Endometrium (tissue), 2 donors: Measurements from ENCODE around the gene CAMKV.
"Not testable (repeated sequence)": the region's sequence is repeated elsewhere in the genome, so short reads cannot be mapped to it uniquely, and the experiment has no call there.

Experiments used
- FAIRE-seq: peaks from 2 replicates; lab custom pipeline; 2012; peaks lifted over from hg19 to GRCh38; lab: Jason Lieb, UNC
- donor health status: control.
- donor health status: control.

Gene CAMKV, protein sequence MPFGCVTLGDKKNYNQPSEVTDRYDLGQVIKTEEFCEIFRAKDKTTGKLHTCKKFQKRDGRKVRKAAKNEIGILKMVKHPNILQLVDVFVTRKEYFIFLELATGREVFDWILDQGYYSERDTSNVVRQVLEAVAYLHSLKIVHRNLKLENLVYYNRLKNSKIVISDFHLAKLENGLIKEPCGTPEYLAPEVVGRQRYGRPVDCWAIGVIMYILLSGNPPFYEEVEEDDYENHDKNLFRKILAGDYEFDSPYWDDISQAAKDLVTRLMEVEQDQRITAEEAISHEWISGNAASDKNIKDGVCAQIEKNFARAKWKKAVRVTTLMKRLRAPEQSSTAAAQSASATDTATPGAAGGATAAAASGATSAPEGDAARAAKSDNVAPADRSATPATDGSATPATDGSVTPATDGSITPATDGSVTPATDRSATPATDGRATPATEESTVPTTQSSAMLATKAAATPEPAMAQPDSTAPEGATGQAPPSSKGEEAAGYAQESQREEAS

DNA sequence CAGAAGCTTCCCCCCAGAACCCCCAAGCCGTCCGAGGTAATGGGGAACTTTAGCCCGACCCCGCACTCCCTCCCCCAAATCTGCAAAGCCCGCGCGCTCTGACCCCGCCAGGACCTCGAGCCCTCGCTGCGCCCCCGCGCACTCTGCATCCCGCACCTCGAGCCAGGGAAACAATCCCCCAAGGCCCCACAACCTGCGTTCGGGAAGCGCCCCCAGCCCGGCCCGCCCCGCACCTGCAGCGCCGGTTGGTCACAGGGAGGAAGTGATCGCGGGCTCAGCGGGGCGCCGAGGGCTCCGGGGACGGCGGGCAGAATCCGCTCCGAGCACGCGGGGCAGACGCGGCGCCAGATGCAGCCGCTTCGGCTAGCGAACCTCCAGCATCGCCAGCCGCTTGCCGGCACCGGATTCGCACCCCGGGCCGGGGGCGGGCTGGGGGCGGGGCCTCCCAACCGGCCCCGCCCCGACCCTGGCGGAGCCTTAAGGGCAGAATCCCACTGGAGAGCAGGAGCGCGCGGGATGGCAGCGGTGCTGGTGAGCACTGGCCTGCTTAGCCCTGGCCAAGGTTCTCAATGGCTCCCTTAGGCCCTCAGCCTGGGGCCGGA, at the start of gene CAMKV:
CAMKV (minus strand) TSS at position 382 of the 602 bp plus-strand sequence. CDS start 7,518 bp downstream, outside the sequence.
- no peak for FAIRE-seq

DNA sequence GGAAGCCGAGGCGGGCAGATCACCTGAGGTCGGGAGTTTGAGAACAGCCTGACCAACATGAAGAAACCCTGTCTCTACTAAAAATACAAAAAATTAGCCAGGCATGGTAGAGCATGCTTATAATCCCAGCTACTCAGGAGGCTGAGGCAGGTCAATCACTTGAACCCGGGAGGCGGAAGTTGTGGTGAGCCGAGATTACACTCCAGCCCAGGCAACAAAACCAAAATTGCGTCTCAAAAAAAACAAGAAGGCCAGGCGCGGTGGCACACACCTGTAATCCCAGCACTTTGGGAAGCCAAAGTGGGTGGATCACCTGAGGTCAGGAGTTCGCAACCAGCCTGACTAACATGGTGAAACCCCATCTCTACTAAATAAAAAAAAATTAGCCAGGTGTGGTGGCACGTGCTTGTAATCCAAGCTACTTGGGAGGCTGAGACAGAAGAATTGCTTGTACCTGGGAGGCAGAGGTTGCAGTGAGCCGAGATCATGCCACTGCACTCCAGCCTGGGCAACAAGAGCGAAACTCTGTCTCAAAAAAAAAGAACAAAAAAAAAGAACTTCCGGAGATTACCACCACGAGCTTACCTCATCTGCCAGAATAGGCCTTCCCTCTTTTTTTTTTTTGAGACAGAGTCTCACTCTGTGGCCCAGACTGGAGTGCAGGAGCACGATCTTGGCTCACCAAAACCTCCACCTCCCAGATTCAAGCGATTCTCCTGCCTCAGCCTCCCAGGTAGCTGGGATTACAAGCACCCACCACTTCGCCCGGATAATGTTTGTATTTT, 48.3 kb upstream of the CAMKV start:
- FAIRE-seq = not testable (repeated sequence)

GRCh38 chr3:49916686-49917085, 47.0 kb upstream of the CAMKV start:
- no peak for FAIRE-seq

GRCh38 chr3:49914906-49915305, 45.2 kb upstream of the CAMKV start:
- FAIRE-seq = no peak

- no peak for FAIRE-seq
Observed at GRCh38 chr3:49912881-49913281, 43.2 kb upstream of the CAMKV start.

- no peak for FAIRE-seq
Observed at GRCh38 chr3:49911611-49912010, 41.9 kb upstream of the CAMKV start.

DNA sequence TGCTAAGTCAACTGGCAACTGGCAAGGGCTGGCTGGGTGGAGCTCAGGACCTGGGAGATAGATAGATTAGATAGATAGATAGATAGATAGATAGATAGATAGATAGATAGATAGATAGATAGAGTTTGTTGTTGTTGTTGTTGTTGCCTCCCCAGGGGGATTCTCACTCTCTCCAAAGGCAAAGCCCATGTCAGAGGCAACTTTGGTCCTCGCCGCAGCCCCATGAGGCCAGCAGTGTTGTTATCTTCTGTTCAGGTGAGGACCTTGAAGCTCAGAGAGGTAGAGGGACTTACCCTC, 41.4 kb upstream of the CAMKV start:
- no peak for FAIRE-seq

DNA sequence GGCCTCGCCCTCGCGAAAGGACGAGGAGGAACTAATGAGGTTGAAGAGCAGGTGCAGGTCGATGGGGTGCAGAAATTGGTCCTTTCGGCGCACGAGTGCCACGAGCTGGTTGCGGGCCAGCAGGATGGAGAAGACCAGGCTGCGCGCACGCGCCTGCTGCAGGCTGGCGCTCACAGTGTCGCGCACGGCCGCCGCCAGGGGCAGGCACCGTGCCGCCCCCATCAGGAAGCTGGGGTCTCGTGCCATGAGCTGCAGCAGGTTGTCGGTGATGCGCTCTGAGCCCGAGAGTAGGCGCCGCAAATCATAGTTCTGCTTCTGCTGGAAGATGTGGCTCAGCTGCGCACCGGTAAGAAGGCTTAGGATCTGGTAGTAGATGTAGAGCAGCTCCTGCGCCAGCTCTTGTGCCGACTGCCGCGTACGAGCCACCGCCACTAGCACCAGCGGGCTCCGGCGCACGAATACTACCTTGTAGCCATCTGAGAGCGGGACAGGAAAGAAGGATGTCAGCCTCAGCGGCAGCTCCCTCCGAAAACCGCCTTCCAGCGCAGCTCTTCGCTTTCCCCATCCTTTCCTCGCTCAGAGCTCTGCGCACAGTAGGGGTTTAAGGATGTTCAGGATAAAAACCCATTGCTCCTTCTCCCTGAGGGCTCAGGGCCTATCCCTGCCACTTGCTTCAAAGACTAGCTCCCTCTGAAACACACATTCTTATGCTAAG, 40.9 kb upstream of the CAMKV start:
- no peak for FAIRE-seq

- no peak for FAIRE-seq
Observed at GRCh38 chr3:49908373-49909199, 38.9 kb upstream of the CAMKV start.

- FAIRE-seq = no peak
Observed at GRCh38 chr3:49906073-49906743, 36.5 kb upstream of the CAMKV start.

- not testable (repeated sequence) for FAIRE-seq
Observed at GRCh38 chr3:49904448-49904847, 34.7 kb upstream of the CAMKV start.

DNA sequence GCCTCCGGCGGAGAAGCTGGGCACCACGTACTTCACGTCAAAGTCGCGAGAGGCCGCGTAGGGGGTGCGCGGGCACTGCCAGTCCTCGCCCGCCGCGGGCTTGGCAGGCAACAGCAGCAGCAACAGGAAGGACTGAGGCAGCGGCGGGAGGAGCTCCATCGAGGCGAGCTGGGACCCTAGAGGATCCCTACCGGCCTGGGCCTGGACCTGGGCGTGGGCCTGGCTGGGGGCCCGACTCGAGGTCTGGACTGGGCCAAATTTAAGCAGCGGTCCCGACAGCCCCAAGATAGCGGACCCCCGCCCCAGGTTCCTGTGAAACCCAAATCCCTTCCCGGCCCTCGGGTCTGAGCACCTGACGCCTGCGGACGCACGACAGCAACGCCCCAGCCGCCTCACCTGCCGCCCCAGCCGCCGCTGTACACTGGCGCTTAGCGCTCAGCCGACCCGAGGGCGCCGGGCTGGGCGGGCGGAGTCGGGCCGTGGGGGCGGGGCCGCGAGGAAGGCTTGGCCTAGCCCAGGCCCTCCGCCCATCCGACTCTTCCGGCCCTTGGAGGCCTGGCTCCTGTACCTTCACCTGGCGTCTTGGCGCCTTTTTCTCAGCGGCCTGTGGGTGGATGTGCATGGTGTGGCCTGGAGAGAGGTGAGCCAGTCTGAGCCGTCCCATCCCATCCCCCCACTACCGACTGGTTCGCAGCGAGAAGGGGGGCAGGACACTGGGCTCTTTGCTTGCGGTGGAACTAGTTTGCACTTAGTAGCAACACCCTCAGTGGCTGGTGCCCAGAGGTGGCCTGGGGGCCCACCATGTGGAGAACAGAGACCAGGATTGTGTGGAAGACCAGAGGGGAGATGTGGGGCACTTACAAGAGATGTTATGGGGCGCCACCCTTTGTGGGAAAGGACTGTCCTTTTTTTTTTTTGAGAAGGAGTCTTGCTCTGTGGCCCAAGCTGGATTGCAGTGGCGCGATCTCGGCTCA, 34.0 kb upstream of the CAMKV start, which contains the start of gene MST1R:
MST1R (minus strand) TSS at position 423 of the 974 bp plus-strand sequence; CDS start at position 159, 264 bp downstream.
- FAIRE-seq = no peak

GRCh38 chr3:49902511-49903345, 33.0 kb upstream of the CAMKV start:
- FAIRE-seq = no peak

DNA sequence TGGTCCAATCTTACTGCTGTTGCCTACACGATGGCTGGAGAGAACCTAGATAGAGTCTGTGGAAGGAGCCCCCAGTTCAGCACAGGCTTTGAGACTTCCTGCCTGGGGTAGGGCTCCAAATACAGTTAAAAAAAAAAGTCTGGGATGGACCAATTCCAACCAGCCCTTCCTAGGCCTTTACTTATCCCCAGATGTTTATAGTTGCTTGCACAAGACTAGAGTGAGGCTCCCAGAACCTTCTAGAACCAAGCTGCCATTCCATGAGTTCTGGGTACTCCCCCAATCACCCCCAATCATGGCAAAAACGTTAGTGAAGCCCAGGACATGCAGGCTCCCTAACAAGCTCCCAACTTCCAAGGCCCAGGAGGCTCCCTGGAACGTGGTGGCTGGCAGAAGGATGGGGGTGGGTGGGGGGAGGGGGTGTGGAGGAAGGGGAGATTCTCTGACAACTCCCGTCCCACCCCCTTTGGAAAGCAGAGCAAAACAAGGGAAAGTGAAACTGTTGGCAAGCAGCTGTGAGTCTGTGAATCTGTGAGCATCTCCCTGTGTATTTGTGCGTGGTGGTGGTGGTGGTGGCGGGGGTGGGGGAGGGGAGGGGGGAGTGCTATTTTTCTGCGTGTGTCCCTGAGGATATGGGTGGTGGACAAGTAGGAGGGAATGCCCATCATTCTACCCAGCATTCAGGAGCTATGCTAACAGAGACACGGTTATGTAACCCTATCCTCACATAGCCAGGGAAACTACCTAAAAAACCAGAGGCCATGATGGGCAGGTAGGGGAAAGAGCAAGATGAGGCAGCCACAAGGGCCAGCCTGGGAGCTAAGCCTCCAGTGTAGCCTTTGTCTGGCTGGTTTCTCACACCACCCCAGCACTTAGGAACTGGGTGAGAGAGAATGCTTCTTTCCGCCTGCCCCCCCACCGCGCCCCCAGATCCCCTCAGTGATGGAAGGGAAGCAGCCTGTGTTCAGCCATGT, 31.9 kb upstream of the CAMKV start:
- no peak for FAIRE-seq

DNA sequence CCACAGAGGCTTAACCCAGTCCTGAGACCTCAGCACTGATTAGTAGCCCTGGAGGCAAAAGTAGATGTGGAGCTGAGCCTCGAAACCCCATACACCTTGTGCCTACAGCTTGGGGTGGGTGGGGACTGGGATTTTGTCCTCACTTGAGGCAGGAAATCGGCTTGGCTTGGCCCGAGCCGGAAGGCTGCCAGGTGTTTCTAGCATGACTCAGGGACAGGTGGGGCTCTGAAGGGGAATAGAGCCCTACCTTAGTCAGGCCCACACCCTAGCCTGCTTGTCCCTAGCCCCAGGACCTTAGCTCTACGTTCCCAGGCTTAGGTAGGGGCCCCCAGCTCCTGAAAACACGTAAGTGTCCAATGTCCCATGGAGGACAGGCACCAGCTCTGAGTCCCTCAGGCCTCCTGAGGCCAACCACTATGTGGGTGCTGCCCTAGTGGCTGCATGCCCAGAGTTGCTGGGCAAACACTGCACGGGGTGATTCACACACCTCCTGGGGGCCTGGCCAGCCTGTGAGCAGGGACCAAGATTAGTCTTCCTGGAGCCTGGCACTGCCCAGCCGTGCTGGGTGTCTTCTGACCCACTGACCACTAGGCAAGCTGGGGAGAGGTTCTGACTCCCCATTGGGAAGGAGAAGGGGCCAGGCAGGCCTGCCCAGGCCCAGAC, 30.9 kb upstream of the CAMKV start:
- no peak for FAIRE-seq

- no peak for FAIRE-seq
Observed at GRCh38 chr3:49899815-49900214, 30.1 kb upstream of the CAMKV start.

DNA sequence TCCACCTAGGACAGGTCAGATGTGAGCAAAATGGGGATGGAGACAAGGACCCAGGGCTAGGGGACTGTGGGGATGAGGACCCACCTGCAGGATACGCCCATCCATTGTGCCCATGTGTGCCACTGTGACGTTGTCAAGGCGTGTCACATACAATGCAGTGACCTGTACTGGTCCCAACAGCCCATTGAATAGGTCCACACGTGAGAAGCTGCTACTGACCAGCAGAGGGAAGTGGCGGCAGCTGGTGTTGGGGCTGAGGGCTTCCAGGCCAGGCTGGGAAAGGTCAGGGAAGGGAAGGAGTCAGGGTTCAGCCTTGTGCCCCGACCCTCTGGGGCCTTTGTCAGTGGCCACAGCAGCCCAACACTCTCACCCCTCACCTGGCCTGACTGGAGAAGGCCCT, 29.3 kb upstream of the CAMKV start:
- FAIRE-seq = no peak
